SK-N-SH treated with all-trans-retinoic acid at 6 μM for 48 hours (cell line): ENCODE results near the gene FLRT2.

Source experiments
- ESRRG ChIP-seq: fragments of 250-450 bp; sonication (Bioruptor Pico); IDR thresholded peaks from 2 replicates; pipeline ENCODE4 v1.6.1; 2021; ENCODE audit warnings: mild to moderate bottlenecking
- PATZ1 ChIP-seq: fragments of 250-450 bp; sonication (Bioruptor Pico); IDR thresholded peaks from 2 replicates; pipeline ENCODE4 v1.8.0; 2020; ENCODE audit warnings: mild to moderate bottlenecking, moderate library complexity, borderline replicate concordance
- RARB ChIP-seq: fragments of 250-450 bp; sonication (Bioruptor Pico); IDR thresholded peaks from 2 replicates; pipeline ENCODE4 v1.8.0; 2021; ENCODE audit warnings: mild to moderate bottlenecking, moderate library complexity
- ZFP3 ChIP-seq: fragments of 250-450 bp; sonication (Bioruptor Pico); IDR thresholded peaks from 2 replicates; pipeline ENCODE4 v1.5.0; 2020; ENCODE audit warnings: mild to moderate bottlenecking, moderate library complexity
- ZFP30 ChIP-seq: fragments of 450-650 bp; formaldehyde crosslinking; IDR thresholded peaks from 2 replicates; pipeline ENCODE4 v1.5.0; 2022; ENCODE audit warnings: mild to moderate bottlenecking, moderate library complexity
- ZNF8 ChIP-seq: fragments of 450-650 bp; formaldehyde crosslinking; IDR thresholded peaks from 2 replicates; pipeline ENCODE4 v1.5.0; 2020; ENCODE audit warnings: mild to moderate bottlenecking, moderate library complexity

DNA sequence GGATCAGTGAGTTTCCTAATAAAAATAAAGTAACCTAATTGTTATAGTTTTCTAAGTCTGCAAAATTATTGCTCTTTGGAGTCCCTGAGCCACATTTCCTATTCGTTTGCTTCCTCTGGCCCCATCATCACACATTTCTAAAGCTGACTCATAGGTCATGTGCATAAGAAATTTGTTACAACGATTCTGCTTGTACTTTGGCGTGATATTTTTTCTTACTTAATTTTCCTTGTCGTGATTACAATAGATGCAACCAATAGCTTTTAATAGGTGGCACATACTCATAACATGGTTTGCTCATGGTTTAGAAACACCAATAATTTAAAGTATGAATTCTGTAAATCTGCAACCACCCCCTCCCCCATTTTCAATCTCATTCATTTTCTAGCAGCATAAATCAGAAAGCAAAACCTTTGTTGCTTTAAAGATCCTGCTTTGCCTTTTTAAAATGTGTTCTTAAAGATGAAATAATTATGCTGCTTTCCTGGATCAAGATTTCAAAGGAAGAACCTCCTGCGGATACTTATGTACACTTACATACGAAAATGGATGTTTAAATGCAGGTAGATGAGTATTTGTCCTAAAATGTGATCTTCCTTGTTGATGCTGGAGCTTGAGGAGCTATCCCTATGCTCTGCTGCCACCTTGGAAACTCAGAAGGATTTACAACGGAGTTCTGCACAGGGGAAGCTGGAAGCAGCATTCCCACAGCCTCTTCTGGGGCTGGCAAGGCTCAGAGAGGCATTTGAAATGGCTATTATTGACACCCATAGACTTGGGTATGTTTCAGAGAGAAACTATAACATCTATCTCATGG, 1.7 kb upstream of the FLRT2 start:
- no peak for TF ChIP-seq RARB (CRISPR knock-in tag)
- TF ChIP-seq ZFP30: no peak
- no peak for TF ChIP-seq ZFP3 (CRISPR knock-in tag)
- TF ChIP-seq ZNF8 (CRISPR knock-in tag): no peak
- TF ChIP-seq ESRRG: no peak
- no peak for TF ChIP-seq PATZ1 (CRISPR knock-in tag)
